NCI-H82 (cell line): ENCODE results near the gene PLA2G4C.
"Not testable (repeated sequence)": the region's sequence is repeated elsewhere in the genome, so short reads cannot be mapped to it uniquely, and the experiment has no call there.

Source experiments
- DNase-seq: peaks from one replicate; lab custom pipeline; 2025; lab: John Stamatoyannopoulos, UW

The PLA2G4C gene

DNA sequence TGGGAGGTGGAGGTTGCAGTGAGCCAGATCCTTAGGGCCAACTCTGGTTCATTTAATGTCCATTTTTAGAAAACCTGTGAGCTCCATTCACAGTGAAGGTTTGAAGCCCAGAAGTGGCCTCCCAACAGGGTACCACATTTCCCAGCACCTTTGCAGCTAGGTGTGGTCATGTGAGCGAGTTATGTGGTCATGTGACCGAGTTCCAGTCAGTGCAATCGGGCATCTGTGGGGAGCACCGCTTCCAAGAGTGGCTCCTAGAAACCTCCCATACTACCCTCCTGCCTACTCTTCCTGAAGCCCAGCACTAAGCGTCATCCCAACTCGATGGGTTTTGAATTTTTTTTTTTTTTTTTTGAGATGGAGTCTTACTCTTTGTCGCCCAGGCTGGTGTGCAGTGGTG, 663 bp upstream of the PLA2G4C start:
- DNase-seq = peak; percentile 35

DNA sequence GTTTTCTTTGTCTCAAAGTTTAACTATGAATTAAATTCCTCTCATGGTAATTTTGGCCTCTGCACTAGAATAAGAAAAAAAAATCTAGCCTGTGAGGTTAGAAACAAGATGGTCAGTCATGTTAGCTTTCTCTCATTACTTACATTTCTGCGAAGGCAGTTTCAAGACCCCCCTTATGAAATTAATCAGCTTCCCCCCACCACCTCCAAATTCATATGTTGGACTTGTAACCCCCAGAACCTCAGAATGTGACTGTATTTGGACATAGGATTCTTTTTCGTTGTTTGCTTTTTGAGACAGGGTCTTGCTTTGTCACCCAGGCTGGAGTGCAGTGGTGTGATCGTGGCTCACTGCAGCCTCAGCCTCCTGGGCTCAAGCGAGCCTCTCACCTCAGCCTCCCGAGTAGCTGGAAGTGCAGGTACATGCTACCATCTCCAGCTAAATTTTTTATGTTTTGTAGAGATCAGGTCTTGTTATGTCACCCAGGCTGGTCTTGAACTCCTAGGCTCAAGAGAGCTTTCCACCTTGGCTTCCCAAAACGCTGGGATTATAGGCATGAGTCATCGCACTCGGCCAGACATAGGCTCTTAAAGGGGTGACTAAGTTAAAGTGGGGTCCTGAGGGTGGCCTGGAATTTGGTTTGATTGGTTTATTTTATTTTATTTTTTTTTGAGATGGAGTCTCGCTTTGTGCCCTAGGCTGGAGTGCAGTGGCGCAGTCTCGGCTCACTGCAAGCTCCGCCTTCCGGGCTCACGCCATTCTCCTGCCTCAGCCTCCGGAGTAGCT, 1.4 kb downstream of the PLA2G4C start:
- no peak for DNase-seq

DNA sequence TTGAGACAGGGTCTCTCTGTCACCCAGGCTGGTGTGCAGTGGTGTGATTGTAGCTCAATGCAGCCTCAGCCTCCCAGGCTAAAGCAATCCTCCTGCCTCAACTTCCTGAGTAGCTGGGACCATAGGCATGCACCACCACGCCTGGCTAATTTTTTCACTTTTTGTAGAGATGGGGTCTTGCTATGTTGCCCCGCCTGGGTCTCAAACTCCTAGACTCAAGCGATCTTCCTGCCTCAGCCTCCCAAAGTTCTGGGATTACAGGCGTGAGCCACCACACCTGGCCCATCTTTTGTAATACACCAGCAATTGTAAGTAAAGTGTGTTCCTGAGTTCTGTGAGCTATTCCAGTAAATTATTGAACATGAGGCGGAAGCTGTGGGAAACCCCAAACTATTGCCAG, 6.7 kb downstream of the PLA2G4C start:
- no peak for DNase-seq

DNA sequence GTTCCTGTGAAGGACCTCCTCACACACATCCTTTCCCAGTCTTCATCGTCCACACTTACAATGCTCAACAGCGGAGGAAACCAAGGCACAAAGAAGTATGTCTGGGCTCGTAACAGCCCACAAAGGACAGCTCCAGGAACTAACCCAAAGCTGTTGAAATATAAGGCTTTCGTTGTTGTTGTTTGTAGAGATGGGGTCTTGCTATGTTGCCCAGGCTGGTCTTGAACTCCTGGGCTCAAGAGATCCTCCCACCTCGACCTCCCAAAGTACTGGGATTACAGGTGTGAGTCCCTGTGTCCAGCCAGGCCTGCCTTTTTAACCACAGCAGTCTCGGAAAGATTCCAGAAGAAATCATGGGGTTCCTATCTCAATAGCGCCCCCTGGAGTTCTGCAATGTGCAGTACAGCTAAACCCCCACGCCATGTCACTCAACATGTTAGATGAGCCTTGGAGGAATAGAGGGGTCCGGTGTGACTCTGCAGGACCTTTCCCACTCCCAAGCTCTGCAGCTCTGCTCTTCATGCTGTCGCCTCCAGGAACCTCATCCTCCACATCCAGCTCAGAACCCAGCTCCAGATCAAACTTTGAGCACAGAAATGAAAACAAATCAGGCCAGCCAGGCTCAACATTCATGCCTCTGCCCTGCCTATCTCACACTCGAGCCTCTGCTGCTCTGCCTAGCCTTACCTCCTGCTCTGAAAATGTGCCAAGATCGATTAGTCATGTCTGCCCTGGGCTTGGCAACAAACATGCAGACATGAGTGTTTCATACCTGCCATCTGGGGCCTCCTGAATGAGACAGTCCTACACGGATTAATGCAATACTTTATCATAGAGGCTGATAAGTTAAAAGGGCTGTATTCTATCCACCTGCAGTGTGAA, 7.5 kb downstream of the PLA2G4C start:
- DNase-seq = peak; percentile 82

DNA sequence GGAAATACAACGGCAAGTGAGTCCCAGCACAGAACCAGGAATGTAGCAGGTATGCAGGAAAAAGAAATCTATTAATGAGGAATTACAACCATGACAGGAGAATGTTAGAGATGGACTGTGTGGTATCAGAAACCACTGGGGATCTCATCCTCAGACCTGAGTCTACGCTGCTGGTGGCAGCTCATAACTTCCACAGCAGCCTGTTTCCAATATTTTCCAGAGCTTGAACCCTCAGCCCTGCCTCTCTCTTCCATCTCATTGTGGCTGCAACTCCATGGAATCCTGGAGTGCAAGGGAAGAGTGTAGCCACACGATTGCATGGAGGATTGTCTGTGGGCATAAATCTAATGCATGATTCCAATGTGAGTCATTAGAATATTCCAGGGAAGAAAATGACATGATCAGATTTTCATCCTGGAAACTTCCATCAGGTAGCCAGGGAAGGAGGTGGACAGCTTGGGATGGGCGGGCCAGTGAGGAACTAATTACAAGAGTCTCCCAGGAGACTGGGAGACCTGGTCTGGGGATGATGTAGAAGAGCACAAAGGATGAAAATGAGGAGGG, 14.9 kb downstream of the PLA2G4C start:
- no peak for DNase-seq

DNA sequence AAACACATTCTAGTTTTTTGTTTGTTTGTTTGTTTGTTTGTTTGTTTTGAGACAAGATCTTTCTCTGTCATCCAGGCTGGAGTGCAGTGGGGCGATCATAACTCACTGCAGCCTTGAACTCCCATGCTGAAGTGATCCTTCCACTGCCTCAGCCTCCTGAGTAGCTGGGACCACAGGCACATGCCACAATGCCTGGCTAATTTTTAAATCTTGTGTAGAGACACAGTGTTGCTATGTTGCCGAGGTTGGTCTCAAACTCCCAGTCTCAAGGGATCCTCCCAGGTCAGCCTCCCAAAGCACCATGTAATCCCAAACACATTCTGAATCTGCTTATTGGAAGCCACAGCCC, 15.8 kb downstream of the PLA2G4C start:
- DNase-seq = peak; percentile 40

DNA sequence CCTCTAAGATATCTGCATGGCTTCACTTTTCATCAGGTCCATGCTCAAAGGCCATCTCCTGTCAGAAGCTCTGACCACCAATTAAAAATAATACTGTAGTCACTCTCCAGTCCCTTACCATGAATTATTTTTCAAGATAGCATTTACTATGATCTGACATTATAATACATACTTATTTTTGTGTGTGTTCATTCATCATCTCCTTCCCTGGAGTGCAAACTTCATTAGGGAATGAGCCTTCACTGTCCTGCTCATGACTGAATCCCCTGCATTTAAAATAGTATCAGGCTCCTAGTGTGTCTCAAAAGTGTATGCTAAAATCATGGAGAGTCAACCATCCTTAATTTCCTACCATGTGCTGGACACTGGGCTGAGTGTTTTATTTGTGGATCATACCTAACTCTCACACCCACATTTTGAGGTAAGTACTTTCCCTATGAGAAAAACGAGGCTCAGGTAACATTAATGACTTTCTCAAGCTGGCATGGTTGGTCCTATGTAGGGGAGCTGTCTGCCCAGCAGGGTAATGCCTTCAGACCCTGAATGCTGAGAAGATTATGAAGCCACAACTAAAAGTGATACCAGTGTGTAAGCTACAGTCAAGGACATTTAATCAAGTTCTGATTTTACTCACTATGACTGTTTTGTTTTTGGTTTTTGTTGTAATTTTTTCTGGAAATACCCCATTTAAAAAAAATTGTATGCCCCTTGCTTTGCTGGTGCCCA, 16.3 kb downstream of the PLA2G4C start:
- no peak for DNase-seq

DNA sequence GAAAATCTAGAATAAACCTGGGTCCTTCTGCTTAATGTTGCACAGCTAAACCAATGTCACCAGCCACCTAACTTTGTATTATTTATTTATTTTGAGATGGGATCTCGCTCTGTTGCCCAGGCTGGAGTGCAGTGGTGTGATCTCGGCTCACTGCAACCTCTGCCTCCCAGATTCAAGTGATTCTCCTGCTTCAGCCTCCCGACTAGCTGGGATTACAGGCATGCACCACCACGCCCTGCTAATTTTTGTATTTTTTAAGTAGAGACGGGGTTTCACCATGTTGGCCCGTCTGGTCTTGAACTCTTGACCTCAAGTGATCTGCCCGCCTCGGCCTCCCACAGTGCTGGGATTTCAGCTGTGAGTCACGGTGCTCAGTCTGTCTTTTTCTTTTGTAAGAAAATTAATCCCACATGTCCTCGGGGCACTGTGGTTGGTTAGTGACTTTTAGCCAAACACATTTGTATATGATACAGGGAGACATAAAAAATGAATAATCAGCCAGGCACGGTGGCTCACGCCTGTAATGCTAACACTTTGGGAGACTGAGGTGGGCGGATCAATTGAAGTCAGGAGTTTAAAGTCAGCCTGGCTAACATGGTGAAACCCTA, 19.4 kb downstream of the PLA2G4C start:
- DNase-seq = not testable (repeated sequence)

DNA sequence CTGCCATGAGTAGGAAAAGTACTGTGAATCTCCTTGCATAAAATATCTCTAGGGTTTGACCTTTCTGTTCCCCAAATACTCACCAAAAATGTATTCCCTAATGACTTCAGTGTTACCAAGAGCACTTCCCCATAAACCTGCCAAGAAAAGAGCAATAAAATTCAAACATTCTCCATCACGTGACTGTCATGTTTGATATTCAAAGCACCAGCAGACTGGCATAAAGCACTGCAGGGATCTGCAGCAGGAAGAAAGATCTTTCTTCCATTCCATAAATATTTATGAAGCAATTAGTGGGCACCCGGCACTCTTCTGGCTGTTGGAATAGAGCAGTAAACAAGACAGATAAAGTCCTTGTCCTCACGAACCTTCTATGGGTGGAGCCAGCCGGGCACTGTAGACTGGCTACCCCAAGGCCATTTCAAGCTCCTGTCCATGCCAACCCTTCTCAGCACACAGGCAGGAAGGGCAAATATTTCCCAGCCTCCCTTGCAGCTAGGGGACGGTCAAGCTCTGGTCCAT, 20.3 kb downstream of the PLA2G4C start:
- DNase-seq = no peak

DNA sequence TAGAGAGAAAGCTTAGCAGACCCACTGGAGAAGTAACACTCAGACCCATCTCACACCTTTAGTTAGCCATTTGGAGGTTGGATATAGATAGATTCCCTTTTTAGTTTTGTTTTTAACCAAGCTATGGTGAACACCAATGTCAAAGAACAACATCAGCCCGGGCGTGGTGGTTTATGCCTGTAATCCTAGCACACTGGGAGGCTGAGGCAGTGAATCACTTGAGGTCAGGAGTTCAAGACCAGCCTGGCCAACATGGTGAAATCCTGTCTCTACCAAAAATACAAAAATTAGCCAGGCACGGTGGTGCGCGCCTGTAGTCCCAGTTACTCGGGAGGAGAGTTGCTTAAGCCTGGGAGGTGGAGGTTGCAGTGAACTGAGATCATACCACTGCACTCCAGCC, 21.6 kb downstream of the PLA2G4C start:
- not testable (repeated sequence) for DNase-seq

DNA sequence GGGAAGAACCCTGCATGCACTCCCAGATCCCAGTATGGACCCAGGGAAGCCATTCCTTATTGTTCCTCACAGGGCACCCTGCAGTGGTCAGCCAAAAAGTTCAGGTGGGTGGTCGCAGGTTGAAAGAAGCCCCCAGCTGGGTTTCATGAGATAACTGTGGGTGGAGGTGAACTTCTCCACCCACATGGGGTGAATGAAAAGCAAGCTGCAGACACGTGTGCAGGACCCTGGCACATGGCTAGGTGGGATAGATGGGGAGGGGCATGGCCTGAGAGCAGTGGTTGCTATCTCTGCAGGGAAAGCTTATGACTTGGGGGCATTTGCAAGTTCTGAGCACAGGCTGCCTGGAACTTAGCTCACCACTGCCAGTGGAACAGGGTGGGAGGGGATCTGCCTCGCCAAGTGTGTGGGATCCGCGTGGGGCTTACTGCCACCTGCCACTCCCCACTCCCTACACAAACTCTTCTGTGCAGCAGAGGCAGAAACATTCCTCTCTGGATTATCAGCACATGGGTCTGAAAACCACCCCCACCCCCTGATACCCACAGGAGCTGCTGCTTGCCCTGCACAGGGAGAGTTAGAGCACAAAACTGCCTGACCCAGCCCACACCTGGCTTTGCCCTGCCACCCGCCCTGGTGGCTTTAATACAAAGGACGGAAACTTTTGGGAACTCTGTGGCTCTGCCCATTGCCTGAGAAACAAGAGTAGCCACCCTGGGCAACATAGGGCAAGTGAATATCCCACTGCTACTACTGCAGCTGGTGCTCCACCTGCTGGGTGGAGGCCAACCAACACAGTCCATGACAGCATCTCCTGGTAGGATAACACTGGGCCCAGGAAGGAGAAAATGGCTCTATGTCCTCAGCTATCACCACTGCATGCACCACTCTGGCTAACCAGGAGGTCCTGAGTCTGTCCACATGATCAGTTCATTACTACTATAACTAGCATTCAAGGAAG, 24.4 kb downstream of the PLA2G4C start:
- DNase-seq = peak; percentile 59

DNA sequence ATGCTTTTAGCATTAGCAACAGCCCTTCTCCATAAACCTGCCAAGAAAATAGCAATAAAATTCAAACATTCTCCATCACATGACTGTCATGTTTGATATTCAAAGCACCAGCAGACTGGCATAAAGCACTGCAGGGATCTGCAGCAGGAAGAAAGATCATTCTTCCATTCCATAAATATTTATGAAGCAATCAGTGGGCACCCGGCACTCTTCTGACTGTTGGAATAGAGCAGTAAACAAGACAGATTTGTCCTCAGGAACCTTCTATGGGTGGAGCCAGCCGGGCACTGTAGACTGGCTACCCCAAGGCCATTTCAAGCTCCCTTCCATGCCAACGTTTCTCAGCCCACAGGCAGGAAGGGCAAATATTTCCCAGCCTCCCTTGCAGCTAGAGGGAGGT, 25.5 kb downstream of the PLA2G4C start:
- no peak for DNase-seq

DNA sequence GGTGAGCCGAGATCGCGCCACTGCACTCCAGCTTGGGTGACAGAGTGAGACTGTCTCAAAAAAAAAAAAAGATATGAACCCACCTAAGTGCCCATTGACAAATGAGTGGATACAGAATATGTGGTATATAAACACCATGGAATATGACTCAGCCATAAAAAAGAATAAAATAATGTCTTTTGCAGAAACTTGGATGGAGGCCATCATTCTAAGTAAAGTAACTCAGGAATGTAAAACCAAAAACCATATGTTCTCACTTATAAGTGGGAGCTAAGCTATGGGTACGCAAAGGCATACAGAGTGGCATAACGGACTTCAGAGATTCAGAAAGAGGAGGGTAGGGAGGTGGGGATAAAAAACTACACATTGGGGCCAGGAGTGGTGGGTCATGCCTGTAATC, 29.5 kb downstream of the PLA2G4C start:
- DNase-seq = no peak

DNA sequence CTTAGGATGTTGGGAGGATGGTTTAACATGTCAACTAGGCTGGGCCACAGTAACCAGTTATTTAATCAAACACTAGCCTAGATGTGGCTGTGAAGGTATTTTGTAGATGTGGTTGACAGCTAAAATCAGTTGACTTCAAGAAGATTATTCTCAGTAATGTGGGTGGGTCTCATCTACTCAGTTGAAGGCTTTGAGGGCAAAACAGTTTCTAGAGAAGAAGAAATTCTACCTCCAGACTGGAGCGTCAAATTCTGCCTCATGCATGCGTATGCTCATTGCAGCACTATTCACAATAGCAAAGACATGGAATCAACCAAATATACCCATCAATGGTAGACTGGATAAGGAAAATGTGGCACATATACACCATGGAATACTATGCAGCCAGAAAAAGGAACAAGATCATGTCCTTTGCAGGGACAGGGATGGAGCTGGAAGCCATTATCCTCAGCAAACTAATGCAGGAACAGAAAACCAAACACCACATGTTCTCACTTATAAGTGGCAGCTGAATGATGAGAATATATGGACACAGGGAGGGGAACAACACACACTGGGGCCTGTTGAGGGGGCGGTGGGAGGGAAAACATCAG, 40.3 kb downstream of the PLA2G4C start:
- DNase-seq = not testable (repeated sequence)

DNA sequence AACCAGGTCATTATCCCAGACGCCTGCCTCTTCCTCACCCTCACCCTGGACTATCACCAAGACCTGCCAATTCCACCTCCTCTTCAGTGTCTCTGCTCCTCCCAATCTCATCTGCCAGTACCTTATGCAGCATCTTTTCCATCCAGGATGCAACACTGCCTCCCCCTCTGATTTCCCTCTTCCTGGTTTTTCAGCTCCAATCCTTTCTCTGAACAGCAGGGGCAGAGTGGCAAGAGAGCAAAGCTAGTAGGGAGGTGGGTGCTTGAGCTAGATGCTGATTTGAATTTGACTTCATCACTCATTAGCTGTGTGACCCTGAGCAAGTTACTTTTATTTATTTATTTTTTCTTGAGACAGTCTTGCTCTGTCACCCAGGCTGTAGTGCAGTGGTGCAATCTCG, 41.2 kb downstream of the PLA2G4C start:
- peak; percentile 45 for DNase-seq

DNA sequence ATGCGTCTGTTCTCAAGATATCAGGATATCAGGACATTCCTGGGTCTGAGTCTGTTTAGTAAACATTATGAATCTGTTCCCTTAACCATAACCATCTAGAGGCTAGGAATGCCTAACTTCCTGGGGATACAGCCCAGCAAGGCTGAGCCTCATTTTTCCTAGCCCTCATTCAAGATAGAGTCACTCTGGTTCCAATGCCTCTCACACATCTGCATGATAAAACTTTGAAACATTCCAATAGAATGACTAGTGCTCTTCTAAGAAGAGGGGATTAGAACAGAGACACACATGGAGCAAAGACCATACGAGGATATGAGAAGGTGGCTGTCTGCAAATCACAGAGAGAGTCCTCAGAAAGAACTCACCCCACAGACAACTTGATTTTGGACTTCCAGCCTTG, 46.1 kb downstream of the PLA2G4C start:
- no peak for DNase-seq

DNA sequence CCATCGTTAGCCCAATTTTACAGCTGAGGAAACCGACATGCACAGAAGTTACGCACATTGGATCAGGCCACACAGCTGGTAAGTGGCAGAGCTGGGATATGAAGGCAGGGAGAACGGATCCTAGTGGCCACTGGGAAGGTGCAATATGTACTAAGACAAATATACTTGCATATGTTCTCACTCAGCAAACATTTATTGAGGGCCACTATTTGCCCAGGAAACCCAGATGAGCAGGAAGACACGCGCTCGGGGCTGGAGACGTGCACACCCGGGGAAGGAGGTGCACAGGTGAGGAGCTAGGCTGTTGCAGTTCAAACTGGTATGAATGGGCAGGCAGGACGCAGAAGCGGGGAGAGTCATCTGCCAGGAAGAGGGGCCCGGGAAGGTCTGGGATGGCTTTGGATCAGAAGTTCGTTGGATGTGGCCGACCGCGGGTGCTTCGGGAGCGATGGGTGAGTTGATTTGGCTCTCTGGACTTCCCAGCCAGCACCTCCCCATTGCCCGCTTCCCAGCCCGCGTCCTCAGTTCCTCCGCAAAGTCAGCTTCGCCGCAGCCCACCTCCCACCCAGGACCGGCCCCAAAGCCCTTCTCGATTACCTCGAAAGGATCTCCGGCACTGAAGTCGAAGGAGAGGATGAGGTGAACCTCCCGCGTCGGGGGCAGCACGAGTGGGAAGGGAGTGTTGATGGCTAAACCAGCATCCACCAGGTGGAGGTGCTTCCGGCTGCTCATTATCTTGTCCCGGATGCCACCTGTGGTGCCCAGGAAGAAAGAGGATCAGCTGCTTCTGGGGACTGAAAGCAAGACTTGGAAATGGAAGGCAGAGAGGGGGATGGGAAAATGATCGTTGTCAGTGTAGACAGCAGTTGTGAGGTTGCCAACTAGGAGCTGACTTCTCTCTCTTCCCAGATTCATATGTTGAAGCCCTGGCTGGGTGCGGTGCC, 48.9 kb downstream of the PLA2G4C start:
- no peak for DNase-seq

DNA sequence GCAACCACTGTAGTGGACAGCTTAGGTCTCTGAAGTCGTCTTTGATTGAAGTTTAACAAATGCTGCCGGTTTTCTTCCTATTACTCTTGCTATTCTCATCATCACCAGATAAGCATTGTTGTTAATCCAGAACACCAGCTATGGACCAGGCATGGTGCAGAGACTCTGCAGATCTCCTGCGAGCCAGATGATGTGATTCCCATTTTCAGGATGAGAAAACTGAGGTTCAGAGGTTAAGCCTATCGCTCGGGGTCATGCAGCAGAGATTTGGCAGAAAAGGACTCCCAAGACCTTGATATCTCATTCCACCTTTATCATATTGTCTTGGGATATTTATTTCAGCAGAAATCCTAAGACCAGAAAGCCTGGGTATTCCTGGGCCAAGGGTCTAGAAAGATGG, 50.2 kb downstream of the PLA2G4C start:
- DNase-seq = no peak

DNA sequence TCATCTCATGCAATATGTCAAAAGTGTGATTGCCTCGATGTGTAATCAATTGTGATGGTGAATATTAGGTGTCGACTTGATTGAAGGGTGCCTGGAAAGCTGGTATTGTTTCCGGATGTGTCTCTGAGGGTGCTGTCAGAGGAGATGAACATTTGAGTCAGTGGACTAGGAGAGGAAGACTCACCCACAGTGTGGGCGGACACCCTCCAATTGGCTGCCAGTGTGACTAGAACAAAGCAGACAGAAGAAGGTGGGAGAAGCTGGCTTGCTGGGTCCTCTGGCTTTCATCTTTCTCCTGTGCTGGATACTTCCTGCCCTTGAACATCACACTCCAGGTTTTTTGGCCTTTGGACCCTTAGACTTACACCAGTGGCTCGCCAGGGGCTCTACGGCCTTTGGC, 51.3 kb downstream of the PLA2G4C start:
- no peak for DNase-seq
